Panc1 (cell line): ENCODE measurements around the gene DHRS13.
A peak's percentile ranks its signal among the peaks of the same experiment; 100 is the strongest.

Source experiments
- POLR2AphosphoS5 ChIP-seq: IDR thresholded peaks from 2 replicates; pipeline ENCODE4 v1.6.1; 2012; ENCODE audit warnings: mild to moderate bottlenecking, low read depth, low read length, moderate library complexity
- REST ChIP-seq, 2 experiments: IDR thresholded peaks; 2 replicates each; pipeline ENCODE4 v1.6.1; 2011 to 2012; ENCODE audit warnings: low read depth in 2 of 2, control low read depth in 1 of 2, low read length in 1 of 2, mild to moderate bottlenecking in 1 of 2, moderate library complexity in 1 of 2; ENCODE audit not compliant: insufficient read depth in 1 of 2
- SIN3A ChIP-seq: IDR thresholded peaks from 2 replicates; pipeline ENCODE4 v1.6.1; 2012; ENCODE audit warnings: low read depth, mild to moderate bottlenecking, low read length, moderate library complexity, borderline replicate concordance; ENCODE audit not compliant: insufficient read depth
- TCF7L2 ChIP-seq: IDR thresholded peaks from 2 replicates; pipeline ENCODE4 v1.6.1; 2011; ENCODE audit warnings: mild to moderate bottlenecking, low read depth, low read length, inconsistent platforms
- TF ChIP-seq, protein P1 (sequence below): fragments of 450-650 bp; IDR thresholded peaks from 2 replicates; pipeline ENCODE4 v1.5.1; 2017; ENCODE audit warnings: mild to moderate bottlenecking

DNA sequence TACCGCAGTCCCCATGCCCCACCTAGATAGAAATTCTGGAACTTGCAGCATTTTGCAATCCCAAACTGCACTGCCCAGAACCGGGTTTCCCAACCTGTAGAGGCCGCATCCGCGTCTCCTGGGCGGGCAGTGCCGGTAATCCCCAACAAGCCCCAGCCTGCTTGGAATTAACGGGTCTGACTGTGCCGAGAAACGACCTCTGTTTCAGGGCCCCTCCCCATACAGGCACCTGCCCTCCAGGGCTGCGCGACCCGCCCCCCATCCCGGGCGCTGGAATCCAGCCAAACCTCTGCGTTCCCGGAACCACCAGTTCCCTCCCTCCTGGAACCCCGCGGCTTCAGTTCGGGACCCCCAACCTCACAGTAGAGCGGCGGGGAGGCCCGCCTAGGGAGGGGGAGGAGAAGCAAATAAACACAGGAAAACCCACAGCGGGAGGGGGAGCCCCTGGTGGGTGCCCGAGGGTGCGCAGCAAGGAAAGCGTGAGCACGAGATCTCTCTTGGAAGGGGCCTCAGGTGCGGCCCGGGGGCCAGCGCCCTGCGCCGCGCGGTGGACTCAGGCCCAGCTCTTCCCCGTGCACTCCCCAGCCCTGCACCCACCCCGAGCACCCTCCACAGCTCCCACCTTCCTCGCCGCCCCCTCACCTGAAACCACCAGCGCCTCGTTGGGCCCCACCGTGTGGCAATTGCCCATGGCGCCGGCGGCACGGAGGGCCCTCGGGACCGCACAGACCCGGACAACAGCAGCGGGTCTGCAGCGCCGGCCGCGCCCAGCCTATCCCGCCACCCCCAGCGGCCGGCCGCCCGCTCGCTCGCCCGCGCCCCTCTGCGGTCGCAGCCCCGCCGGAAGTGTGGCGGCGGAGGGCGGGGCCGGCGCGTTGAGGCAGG, 5.8 kb downstream of the DHRS13 start, which contains the start of gene FLOT2:
- TF ChIP-seq POLR2AphosphoS5, result peak; percentile 63; the same call in 1 of the 2 replicates
- TF ChIP-seq, protein P1, sequence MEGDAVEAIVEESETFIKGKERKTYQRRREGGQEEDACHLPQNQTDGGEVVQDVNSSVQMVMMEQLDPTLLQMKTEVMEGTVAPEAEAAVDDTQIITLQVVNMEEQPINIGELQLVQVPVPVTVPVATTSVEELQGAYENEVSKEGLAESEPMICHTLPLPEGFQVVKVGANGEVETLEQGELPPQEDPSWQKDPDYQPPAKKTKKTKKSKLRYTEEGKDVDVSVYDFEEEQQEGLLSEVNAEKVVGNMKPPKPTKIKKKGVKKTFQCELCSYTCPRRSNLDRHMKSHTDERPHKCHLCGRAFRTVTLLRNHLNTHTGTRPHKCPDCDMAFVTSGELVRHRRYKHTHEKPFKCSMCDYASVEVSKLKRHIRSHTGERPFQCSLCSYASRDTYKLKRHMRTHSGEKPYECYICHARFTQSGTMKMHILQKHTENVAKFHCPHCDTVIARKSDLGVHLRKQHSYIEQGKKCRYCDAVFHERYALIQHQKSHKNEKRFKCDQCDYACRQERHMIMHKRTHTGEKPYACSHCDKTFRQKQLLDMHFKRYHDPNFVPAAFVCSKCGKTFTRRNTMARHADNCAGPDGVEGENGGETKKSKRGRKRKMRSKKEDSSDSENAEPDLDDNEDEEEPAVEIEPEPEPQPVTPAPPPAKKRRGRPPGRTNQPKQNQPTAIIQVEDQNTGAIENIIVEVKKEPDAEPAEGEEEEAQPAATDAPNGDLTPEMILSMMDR, result peak; percentile 54; the same call in 1 of the 2 replicates
- no peak for TF ChIP-seq REST (IDR thresholded peaks at IDR 0.05; ENCODE audit: insufficient read depth in 1 of 2, low read depth in 2 of 2, low read length in 1 of 2)
- no peak for TF ChIP-seq TCF7L2
- 0 out of 2 replicates have a peak, but pooled peaks have one; percentile 67 for TF ChIP-seq SIN3A
